ENCODE data around the gene SNRNP40. TPM values are rescaled to one million over a fixed set of nuclear protein-coding genes. Genes with fewer than 3 reads are reported as not detected.

The SNRNP40 gene
- total and polyA plus RNA-seq, 2 of the 13 experiments (the other 11 are each of a cell fraction or from before 2014, with no cell fraction given): 51.0 to 147 TPM

DNA sequence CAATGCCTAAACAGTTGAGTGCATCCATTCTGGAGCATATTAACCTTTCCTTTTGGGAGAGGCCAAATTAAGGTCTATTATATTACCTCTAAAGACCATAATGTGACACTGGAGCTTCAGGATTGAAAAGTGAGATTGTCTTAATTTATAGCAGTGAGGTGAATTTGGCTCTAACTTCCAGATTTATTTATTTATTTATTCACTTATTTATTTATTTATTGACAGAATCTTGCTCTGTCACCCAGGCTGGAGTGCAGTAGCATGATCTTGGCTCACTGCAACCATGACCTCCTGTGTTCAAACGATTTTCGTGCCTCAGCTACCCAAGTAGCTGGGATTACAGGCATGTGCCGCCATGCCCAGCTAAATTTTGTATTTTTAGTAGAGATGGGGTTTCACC lies 19.3 kb upstream of the SNRNP40 start:
- in situ Hi-C loops (cut with HindIII; ENCODE audit: extremely low pct_ligation_motif_present, low pct_unique_long_range_greater_than_20kb): no loop called here
- Histone ChIP-seq H3K79me2 (ENCODE audit: insufficient read depth, low read length) (no peaks in the 10 kb centered on the region), H3K4me3 (replicated peaks in 1 of 3; ENCODE audit: insufficient read depth in 1 of 3, low read depth in 2 of 3, low read length in 3 of 3) (no peak overlapping the region), H3K4me1 (ENCODE audit: insufficient read depth, low read length) (peaks cover 12% of the 10 kb centered on the region; the same call in 1 of the 2 replicates), H3K27ac (ENCODE audit: extremely low read length, insufficient read depth, low read length) (no peak overlapping the region), H4K20me1 (ENCODE audit: insufficient read depth, low read length) (no peaks in the 10 kb centered on the region; the same call in 1 of the 2 replicates), H3K9me3 (ENCODE audit: low read length) (no peaks in the 10 kb centered on the region), H2AFZ (ENCODE audit: low read length) (no peak overlapping the region), H3K9ac (ENCODE audit: insufficient read depth, low read depth, low read length) (no peak overlapping the region), H3K36me3 (replicated peaks in 1 of 2; ENCODE audit: control insufficient read depth in 1 of 2, insufficient read depth in 2 of 2, low read length in 2 of 2) (peaks cover 11 to 58% of the 10 kb centered on the region in 2 experiments), H3K27me3 (ENCODE audit: control insufficient read depth in 1 of 2, insufficient read depth in 2 of 2, low read length in 2 of 2) (no peaks in the 10 kb centered on the region), H3K4me2 (ENCODE audit: low read depth, low read length) (no peak overlapping the region)
- DNase-seq (ENCODE audit: low spot score) (no peak), FAIRE-seq (no peak), ATAC-seq (no peak)
- 100% methylated on average over 3 of the region's 3 CpGs for WGBS (ENCODE audit: low lambda C conversion rate)
- BruUV-seq (replicated peaks): no TSS peak
- ChIA-PET CTCF (ENCODE audit: low intra/inter-chr PET ratio, low total read pairs) (no interaction called here), POLR2A (no interaction called here)
- intact Hi-C loops (cut with micrococcal nuclease; ENCODE audit: unreplicated experiment): no loop called here
- TF ChIP-seq ZNF747 (CRISPR knock-in tag; IDR thresholded peaks at IDR 0.05; ENCODE audit: borderline replicate concordance): no peak
- no peak for TF ChIP-seq SALL2 (CRISPR knock-in tag; IDR thresholded peaks at IDR 0.05)
- TF ChIP-seq, protein P1, sequence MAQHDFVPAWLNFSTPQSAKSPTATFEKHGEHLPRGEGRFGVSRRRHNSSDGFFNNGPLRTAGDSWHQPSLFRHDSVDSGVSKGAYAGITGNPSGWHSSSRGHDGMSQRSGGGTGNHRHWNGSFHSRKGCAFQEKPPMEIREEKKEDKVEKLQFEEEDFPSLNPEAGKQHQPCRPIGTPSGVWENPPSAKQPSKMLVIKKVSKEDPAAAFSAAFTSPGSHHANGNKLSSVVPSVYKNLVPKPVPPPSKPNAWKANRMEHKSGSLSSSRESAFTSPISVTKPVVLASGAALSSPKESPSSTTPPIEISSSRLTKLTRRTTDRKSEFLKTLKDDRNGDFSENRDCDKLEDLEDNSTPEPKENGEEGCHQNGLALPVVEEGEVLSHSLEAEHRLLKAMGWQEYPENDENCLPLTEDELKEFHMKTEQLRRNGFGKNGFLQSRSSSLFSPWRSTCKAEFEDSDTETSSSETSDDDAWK (CRISPR knock-in tag; IDR thresholded peaks at IDR 0.05): no peak
- TF ChIP-seq HDAC6 (IDR thresholded peaks at IDR 0.05; ENCODE audit: low read depth, low read length): no peak
- TF ChIP-seq, protein P2, sequence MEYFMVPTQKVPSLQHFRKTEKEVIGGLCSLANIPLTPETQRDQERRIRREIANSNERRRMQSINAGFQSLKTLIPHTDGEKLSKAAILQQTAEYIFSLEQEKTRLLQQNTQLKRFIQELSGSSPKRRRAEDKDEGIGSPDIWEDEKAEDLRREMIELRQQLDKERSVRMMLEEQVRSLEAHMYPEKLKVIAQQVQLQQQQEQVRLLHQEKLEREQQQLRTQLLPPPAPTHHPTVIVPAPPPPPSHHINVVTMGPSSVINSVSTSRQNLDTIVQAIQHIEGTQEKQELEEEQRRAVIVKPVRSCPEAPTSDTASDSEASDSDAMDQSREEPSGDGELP (IDR thresholded peaks at IDR 0.05; ENCODE audit: borderline replicate concordance, low read depth): no peak
- TF ChIP-seq GMEB2 (CRISPR knock-in tag; IDR thresholded peaks at IDR 0.05; ENCODE audit: low read depth): no peak
- TF ChIP-seq ZNF703 (CRISPR knock-in tag; IDR thresholded peaks at IDR 0.05; ENCODE audit: borderline replicate concordance): no peak
- no peak for TF ChIP-seq KIAA2018 (CRISPR knock-in tag; IDR thresholded peaks at IDR 0.05; ENCODE audit: borderline replicate concordance)

Data from HepG2 (cell line).